HG02870 (cell line): ENCODE results near the gene ZNF654.
A peak's percentile ranks its signal among the peaks of the same experiment; 100 is the strongest.
"Not testable (repeated sequence)": the region's sequence is repeated elsewhere in the genome, so short reads cannot be mapped to it uniquely, and the experiment has no call there.

Source experiments
- ATAC-seq: cut with Tn5 transposase; IDR thresholded peaks from one replicate; pipeline ENCODE4 v1.9.1; 2021; ENCODE audit warnings: mild to moderate bottlenecking, moderate library complexity; ENCODE audit not compliant: unreplicated experiment

ZNF654 gene

GRCh38 chr3:88058581-88059379, at the start of gene ZNF654, which contains the start of gene CGGBP1:
Gene ZNF654 (plus strand): TSS chr3:88059255. CDS start chr3:88059320, 65 bp downstream.
Gene CGGBP1 (minus strand): TSS chr3:88059005. CDS start chr3:88055976, 3,029 bp downstream.
- ATAC-seq = peak; percentile 93

DNA sequence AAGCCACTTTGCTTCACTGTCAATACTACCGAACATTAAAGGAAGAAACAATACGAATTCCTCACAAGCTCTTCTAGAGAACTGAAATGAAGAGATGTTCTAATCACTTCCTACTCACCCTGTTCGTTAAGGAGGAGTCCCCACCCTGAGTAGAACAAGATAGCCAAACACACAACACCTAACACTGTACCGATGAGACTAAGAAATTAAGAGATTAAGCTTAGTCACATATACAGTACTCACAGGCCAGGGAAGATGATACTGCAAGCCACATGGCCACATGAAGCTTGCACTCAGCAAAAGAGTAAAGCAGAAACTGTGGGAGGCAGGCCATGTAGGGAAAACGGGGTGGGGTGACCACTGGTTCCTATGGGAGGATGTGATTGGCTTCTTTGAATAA, 48.2 kb upstream of the ZNF654 start:
- ATAC-seq = no peak

DNA sequence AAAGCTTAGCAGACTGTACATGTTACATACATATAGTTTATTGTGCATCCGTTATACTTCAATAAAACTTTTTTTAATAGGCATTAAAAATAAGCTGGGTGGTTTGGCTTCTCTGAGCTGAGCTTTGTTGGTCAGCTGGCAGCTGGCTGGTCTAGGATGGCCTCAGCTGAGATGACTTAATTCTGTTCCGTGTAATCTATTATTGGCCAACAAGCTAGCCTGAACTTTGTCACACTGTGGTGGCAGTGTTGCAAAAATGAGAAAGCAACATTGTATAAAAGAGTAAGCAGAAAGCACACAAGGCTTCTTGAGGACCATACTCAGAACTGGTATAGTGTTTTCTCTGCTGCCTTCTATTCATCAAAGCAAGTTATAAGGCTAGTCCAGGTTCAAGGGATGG, 45.5 kb upstream of the ZNF654 start:
- no peak for ATAC-seq

DNA sequence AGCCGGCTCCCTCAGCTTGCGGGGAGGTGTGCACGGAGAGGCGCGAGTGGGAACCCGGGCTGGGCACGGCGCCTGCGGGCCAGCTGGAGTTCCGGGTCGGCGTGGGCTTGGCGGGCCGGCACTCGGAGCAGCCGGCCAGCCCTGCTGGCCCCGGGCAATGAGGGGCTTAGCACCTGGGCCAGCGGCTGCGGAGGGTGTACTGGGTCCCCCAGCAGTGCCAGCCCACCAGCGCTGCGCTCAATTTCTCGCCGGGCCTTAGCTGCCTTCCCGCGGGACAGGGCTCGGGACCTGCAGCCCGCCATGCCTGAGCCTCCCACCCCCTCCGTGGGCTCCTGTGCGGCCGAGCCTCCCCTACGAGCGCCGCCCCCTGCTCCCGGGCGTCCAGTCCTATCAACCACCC, 43.4 kb upstream of the ZNF654 start:
- not testable (repeated sequence) for ATAC-seq

GRCh38 chr3:88019024-88019423, 40.0 kb upstream of the ZNF654 start:
- peak; percentile 98 for ATAC-seq

DNA sequence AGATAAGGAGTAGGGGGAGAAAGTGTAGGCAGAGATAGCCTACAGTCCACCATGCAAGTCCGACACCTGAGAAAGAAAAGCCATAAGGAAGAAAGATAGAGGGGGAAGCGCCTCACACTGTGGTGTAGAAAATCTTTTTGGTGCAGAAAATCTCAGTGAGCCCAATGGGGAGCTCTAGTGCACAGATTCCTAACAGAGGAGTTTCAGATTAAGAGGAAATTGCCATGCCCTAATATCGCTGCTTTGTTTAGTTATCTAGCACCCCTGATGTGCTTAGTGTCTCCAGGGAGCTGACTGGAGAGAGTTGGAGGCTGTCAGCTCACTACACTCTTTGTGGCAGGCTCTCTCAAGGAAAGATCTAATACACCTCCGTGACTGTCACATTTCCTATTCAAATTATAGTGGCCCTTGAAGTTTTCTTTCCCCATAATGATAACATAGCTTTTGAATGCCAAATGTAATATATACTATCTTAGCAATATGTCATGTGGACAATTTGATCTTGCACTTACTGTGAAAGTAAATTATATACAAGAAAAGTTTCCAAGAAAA, 34.0 kb upstream of the ZNF654 start:
- no peak for ATAC-seq

- ATAC-seq = no peak
Observed at GRCh38 chr3:88028876-88029275, 30.2 kb upstream of the ZNF654 start.

GRCh38 chr3:88030210-88030609, 28.8 kb upstream of the ZNF654 start:
- no peak for ATAC-seq

DNA sequence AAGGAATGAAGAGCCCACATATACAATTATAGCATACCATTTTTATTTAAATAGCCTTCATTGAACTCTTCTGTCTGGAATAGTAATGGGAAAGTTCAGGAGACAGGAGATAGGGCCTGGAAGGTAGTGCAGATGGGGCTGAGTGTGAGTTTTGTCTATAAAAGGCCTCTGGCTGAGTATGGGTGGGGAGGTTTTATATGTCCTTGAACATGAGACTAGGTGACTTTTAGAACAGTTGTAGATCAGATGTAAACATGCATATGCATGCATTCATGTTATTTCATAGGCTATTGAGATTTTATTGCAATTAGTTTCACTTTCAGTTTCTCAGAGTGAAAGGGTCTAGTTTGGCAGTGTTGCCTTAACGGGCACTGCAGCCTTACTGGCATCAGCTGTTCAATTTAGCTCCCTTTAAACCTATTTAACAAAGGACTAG, 27.4 kb upstream of the ZNF654 start:
- peak; percentile 77 for ATAC-seq

DNA sequence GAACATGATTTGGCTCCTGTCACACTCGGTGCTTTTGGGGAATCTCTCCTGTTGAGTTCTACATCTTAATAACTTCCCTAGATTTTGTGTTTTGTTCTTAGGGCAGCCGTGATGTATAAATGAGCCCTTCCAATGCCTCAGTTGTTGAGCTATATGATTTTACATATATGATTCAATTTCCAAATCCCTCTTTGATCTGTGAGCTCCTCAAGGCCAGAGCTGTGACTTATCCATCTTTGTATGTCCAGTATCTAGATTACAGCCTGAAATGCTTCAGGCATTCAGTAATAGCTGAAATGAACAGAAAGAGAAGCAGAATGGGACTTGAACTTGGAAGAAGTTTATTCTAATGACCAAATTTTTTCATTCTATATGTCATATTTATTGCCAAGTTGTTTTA, 26.8 kb upstream of the ZNF654 start:
- no peak for ATAC-seq

- no peak for ATAC-seq
Observed at GRCh38 chr3:88033079-88033478, 26.0 kb upstream of the ZNF654 start.

DNA sequence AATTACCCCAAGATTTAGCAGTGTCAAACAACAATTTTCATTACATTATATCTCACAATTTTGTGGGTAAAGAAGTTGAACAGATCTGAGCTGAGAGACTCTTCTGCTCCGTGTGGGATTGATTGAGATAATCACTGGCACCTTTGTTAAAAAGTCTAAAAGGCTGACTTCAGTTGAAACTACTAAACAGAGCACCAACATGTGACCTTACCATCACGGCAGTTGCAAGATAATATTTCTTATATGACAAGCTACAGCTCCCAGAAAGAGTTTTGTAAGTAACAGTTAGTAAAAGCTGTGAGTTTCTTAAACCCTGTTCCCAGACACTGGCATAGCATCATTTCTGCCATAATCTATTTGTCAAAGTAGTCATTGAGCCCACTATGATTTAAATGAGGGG, 25.2 kb upstream of the ZNF654 start:
- no peak for ATAC-seq

DNA sequence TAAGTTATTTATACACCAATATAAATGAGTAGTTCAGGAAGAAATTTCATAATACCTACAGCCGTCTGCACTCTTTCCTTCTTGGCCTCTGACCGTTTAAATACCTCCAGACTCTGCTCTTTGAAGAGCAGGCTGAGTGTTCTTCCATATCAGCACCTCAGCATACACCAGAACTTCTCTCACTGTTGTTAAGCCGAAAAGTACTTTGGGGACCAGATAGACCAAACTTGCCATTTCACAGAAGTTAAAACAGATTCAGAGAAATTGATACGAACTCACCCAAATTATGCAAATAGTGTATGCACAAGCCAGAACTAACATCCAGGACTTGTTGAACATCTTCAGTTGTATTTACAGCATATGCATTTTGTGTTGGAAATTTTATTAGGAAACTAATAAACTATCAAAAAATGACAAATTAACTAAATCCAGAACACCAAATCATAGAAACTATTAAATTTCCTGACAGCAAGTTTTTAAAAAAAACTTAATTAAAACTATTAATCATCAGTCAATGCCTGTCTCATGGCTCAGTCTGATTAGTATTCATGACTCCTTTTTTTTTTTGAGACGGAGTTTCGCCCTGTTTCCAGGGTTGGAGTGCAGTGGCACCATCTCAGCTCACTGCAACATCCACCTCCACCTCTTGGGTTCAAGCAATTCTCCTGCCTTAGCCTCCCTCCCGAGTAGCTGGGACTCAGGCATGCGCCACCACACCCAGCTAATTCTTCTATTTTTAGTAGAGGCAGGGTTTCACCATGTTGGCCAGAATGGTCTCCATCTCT, 24.4 kb upstream of the ZNF654 start:
- no peak for ATAC-seq

DNA sequence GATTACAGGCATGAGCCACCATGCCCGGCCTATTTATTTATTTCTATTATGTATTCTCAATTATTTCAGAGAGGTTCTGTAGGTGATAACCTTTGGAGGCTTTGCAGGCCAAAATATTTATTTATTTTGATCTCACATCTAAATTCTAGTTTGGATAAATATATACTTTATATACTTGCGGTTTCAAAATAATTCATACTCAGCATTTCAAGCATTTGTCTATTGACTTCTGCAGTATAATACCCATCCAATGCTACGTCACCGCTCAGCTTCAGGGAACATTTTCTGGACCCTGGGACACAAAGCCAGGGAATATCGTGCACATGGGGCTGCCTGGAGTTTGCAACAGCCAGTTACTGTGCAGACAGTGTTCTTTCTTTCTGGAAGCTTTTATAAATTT, 22.8 kb upstream of the ZNF654 start:
- ATAC-seq = no peak

GRCh38 chr3:88038566-88038965, 20.5 kb upstream of the ZNF654 start:
- no peak for ATAC-seq

DNA sequence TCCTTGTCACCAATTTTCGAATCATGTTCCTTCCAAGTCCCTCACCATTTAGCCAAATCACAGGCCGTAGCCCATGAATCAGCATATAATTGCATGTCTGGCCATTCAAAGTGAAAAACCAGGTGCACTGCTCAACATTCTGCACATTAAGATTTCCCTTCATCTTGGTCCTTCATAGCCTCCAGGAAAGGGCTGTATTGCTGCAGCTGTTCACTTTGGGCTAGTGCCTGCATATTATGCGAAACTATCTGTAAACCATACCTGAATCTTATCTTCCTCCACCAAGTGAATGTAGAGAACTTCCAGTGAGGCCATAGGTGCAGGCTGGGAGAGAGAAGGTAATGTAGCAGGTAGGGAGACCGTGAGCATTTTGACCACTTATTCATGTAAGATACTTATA, 18.5 kb upstream of the ZNF654 start:
- ATAC-seq = no peak

DNA sequence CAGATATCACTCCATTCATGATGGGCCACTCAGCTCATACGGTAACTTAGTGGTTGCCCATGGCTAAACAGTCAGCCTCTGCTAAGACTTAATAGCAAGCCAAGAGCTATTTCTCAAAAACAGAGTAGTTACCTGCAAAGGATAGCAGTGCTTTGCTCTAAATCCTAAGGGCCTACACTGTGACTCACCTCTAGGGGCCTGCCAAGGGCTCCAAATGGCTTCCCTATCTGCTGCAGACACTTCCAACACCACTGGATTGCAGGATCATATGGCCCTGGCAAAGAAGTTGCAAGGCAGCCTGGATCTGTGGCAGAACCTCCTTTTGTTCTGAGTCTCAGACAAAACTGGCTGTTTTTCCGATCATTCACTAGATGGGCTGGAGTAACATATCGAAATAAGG, 18.1 kb upstream of the ZNF654 start:
- no peak for ATAC-seq

GRCh38 chr3:88044411-88044810, 14.6 kb upstream of the ZNF654 start:
- ATAC-seq = no peak

DNA sequence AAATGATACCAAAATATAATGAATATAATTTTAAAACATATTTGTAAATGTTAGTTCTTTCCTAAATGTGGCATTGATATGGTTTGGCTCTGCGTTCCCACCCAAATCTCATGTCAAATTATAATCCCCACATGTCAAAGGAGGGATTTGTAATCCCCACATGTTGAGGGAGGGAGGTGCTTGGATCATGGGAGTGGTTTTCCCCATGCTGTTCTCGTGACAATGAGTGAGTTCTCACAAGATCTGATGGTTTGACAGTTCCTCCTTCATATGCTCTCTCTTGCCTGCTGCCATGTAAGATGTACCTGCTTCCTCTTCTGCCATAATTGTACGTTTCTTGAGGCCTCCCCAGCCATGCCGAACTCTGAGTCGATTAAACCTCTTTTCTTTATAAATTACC, 12.3 kb upstream of the ZNF654 start:
- ATAC-seq = no peak

DNA sequence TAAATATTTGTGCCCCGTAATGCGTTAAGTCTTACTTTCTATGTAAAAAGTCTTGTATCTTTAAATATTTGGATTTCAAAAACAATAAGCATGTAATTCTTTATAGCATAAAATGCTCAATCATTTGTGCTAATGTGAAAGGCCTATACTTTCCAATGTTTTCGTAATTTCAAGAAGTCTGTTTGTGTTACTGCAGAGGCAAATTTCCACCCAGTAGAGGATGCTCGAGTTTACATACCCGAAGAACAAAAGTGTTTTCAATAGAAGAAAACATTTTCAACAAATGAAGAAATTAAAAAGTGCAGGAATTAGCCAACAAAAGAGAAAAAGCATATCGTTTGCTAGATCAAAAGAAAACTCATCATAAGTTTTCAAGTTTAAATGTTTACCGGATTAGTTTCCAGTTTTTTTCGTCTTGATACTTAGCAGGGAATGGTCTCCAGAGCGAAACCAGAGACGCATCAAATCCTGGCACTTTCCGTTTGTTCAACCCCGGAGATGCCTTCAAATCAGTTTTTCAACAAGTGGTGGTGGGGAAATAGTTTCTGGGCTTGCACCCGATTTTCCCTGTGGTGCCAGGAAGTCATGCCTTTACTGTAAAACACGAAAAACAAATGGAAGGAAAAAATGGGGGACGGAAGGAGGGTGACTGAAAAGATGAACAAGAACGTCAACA, 1.3 kb upstream of the ZNF654 start:
- ATAC-seq = no peak

GRCh38 chr3:88058306-88058580, 812 bp upstream of the ZNF654 start:
- ATAC-seq = peak; percentile 16
